Chondrocyte (in vitro differentiated cells): ENCODE results near the gene SPIRE1. TPM values are rescaled to one million over a fixed set of nuclear protein-coding genes. Genes with fewer than 3 reads are reported as not detected.

Experiments
- DNase-seq: peaks from one replicate; pipeline ENCODE4 v3.0.0; 2021; ENCODE audit warnings: mixed read lengths, low spot score
- H3K27ac Mint-ChIP-seq: one replicate; pipeline ENCODE4 v1.8.0; 2021; ENCODE audit warnings: mild to moderate bottlenecking, moderate library complexity, mixed read lengths; ENCODE audit not compliant: unreplicated experiment
- H3K27me3 Mint-ChIP-seq: 2 replicates; pipeline ENCODE4 v1.8.0; 2021; ENCODE audit warnings: low read depth, mixed read lengths
- H3K36me3 Mint-ChIP-seq: 2 replicates; pipeline ENCODE4 v1.8.0; 2021; ENCODE audit warnings: low read depth, mixed read lengths
- H3K4me1 Mint-ChIP-seq: 2 replicates; pipeline ENCODE4 v1.8.0; 2021; ENCODE audit warnings: low read depth, mild to moderate bottlenecking, mixed read lengths
- H3K4me3 Mint-ChIP-seq: one replicate; pipeline ENCODE4 v1.8.0; 2021; ENCODE audit warnings: mild to moderate bottlenecking, moderate library complexity, mixed read lengths; ENCODE audit not compliant: unreplicated experiment
- H3K9me3 Mint-ChIP-seq: 2 replicates; pipeline ENCODE4 v1.8.0; 2021; ENCODE audit warnings: low read depth, mixed read lengths
- CTCF ChIP-seq: fragments of 200-600 bp; sonication (generic); IDR thresholded peaks from 2 replicates; pipeline ENCODE4 v1.5.0; 2021; ENCODE audit warnings: antibody characterized with exemption, mild to moderate bottlenecking, moderate library complexity
- total RNA-seq: library from RNA; stranded (reverse); gene quantifications from 3 replicates; pipeline ENCODE4 v1.2.1, GENCODE V29; 2021

Gene SPIRE1
- total RNA-seq, 1 donor from 2014 or later = 57.8 TPM

GRCh38 chr18:12398625-12399024 is 259.3 kb downstream of the SPIRE1 start:
- no peak for TF ChIP-seq CTCF
- H3K9me3 Mint-ChIP-seq = no peaks in the 10 kb centered on the region

GRCh38 chr18:12397793-12398192 is 260.1 kb downstream of the SPIRE1 start:
- Mint-ChIP-seq H3K36me3 (no peaks in the 10 kb centered on the region), H3K27ac (peak overlapping the region; percentile 33), H3K27me3 (no peaks in the 10 kb centered on the region), H3K4me1 (peaks cover 13% of the 10 kb centered on the region), H3K4me3 (no peak overlapping the region), H3K9me3 (no peaks in the 10 kb centered on the region)
- DNase-seq = no peak
- TF ChIP-seq CTCF = no peak

More at GRCh38 chr18:12398625-12399024, 259.3 kb downstream of the SPIRE1 start:
- Mint-ChIP-seq H3K27ac (peak overlapping the region; percentile 54), H3K4me1 (peaks cover 20% of the 10 kb centered on the region), H3K27me3 (no peaks in the 10 kb centered on the region), H3K4me3 (no peak overlapping the region), H3K36me3 (no peaks in the 10 kb centered on the region)
- no peak for DNase-seq

- no peak for TF ChIP-seq CTCF
- Mint-ChIP-seq H3K9me3 (no peaks in the 10 kb centered on the region), H3K36me3 (no peaks in the 10 kb centered on the region), H3K4me3 (no peak overlapping the region), H3K27me3 (no peaks in the 10 kb centered on the region), H3K27ac (no peak overlapping the region), H3K4me1 (peaks cover 7% of the 10 kb centered on the region)
- DNase-seq = no peak
Observed at GRCh38 chr18:12397254-12397653, 260.7 kb downstream of the SPIRE1 start.

Other genes with a start within 250 kb of the SPIRE1 start
- gene CEP76, start 44.6 kb upstream of the SPIRE1 start, total RNA-seq = 5.2 to 6.8 TPM (median 5.8 TPM) in 3 replicates
- gene PSMG2, start 44.9 kb upstream of the SPIRE1 start, total RNA-seq = 44.4 to 48.8 TPM (median 48.7 TPM) in 3 replicates
- gene PTPN2, start 226.1 kb upstream of the SPIRE1 start, total RNA-seq = 21.9 to 29.0 TPM (median 22.2 TPM) in 3 replicates